ENCODE measurements around the gene FGF14.

Gene FGF14

GRCh38 chr13:102310691-102311418 is 91.0 kb downstream of the FGF14 start:
- DNase-seq (ENCODE audit: low spot score) = no peak

- no peak for DNase-seq (ENCODE audit: low spot score)
These were observed 92.7 kb downstream of the FGF14 start for GRCh38 chr13:102309110-102309509.

GRCh38 chr13:102302534-102302933 is 99.3 kb downstream of the FGF14 start:
- no peak for DNase-seq (ENCODE audit: low spot score)

GRCh38 chr13:102300379-102300778 is 101.5 kb downstream of the FGF14 start:
- DNase-seq (ENCODE audit: low spot score) = no peak

GRCh38 chr13:102299366-102299765 is 102.5 kb downstream of the FGF14 start:
- no peak for DNase-seq (ENCODE audit: low spot score)

- DNase-seq (ENCODE audit: low spot score) = no peak
These were observed 103.8 kb downstream of the FGF14 start for GRCh38 chr13:102298051-102298450.

GRCh38 chr13:102295316-102296048 is 106.4 kb downstream of the FGF14 start:
- peak; percentile 20 for DNase-seq (ENCODE audit: low spot score)

- no peak for DNase-seq (ENCODE audit: low spot score)
These were observed 107.3 kb downstream of the FGF14 start for GRCh38 chr13:102294407-102295018.

GRCh38 chr13:102293723-102294122 is 108.1 kb downstream of the FGF14 start:
- DNase-seq (ENCODE audit: low spot score) = no peak

GRCh38 chr13:102291587-102292218 is 110.1 kb downstream of the FGF14 start:
- no peak for DNase-seq (ENCODE audit: low spot score)

- DNase-seq (ENCODE audit: low spot score) = no peak
These were observed 112.2 kb downstream of the FGF14 start for GRCh38 chr13:102289606-102290005.

GRCh38 chr13:102286326-102286725 is 115.5 kb downstream of the FGF14 start:
- DNase-seq (ENCODE audit: low spot score) = peak; percentile 33

- no peak for DNase-seq (ENCODE audit: low spot score)
These were observed 121.5 kb downstream of the FGF14 start for GRCh38 chr13:102280366-102280765.

- no peak for DNase-seq (ENCODE audit: low spot score)
These were observed 124.6 kb downstream of the FGF14 start for GRCh38 chr13:102277286-102277685.

GRCh38 chr13:102276404-102276803 is 125.4 kb downstream of the FGF14 start:
- no peak for DNase-seq (ENCODE audit: low spot score)

GRCh38 chr13:102275969-102276368 is 125.9 kb downstream of the FGF14 start:
- no peak for DNase-seq (ENCODE audit: low spot score)

- DNase-seq (ENCODE audit: low spot score) = no peak
These were observed 128.7 kb downstream of the FGF14 start for GRCh38 chr13:102273111-102273510.

- no peak for DNase-seq (ENCODE audit: low spot score)
These were observed 134.7 kb downstream of the FGF14 start for GRCh38 chr13:102267191-102267590.

- DNase-seq (ENCODE audit: low spot score) = no peak
These were observed 140.0 kb downstream of the FGF14 start for GRCh38 chr13:102261809-102262208.

GRCh38 chr13:102261316-102261715 is 140.5 kb downstream of the FGF14 start:
- DNase-seq (ENCODE audit: low spot score) = no peak

GRCh38 chr13:102260256-102260655 is 141.6 kb downstream of the FGF14 start:
- no peak for DNase-seq (ENCODE audit: low spot score)

- no peak for DNase-seq (ENCODE audit: low spot score)
These were observed 146.4 kb downstream of the FGF14 start for GRCh38 chr13:102255409-102255808.

GRCh38 chr13:102251817-102252216 is 150.0 kb downstream of the FGF14 start:
- DNase-seq (ENCODE audit: low spot score) = no peak
